PC-3 (cell line): ENCODE measurements around the gene CDK2AP2. TPM values are rescaled to one million over a fixed set of nuclear protein-coding genes. Genes with fewer than 3 reads are reported as not detected.

Experiments used
- ATAC-seq: fragments of 200-7000 bp; cut with Tn5 transposase; 2 replicates; pipeline ENCODE4 v1.9.1; 2020; ENCODE audit warnings: mild to moderate bottlenecking, moderate library complexity
- BruUV-seq: library from RNA; stranded (reverse); fragments of 400-500 nt; replicated peaks from 2 replicates; lab custom pipeline; 2021; lab: Mats Ljungman, UMichigan
- CTCF ChIA-PET: fragments of 300-600 bp; sonication (Branson Sonifier 250); formaldehyde crosslinking; loops from one replicate; lab custom pipeline; 2022; ENCODE audit warnings: antibody characterized with exemption; lab: Charles Lee
- POLR2A ChIA-PET: fragments of 300-600 bp; sonication (Branson Sonifier 250); formaldehyde crosslinking; loops from one replicate; lab custom pipeline; 2022; ENCODE audit warnings: antibody characterized with exemption; ENCODE audit not compliant: unreplicated experiment; lab: Charles Lee
- DNase-seq: peaks from one replicate; pipeline ENCODE4 v3.0.0-alpha.2; 2015
- H2AFZ ChIP-seq: fragments of 300-600 bp; sonication (generic); 2 replicates; pipeline ENCODE4 v1.6.0; 2016; ENCODE audit warnings: antibody characterized with exemption, low read length
- H3F3A ChIP-seq: fragments of 300-600 bp; sonication (generic); one replicate; pipeline ENCODE4 v1.6.0; 2017; ENCODE audit warnings: antibody characterized with exemption, low read length, control low read depth, mild to moderate bottlenecking; ENCODE audit not compliant: unreplicated experiment
- H3K27ac ChIP-seq: fragments of 300-600 bp; sonication (generic); 2 replicates; pipeline ENCODE4 v1.5.1; 2016; ENCODE audit warnings: mild to moderate bottlenecking, low read length
- H3K27me3 ChIP-seq: fragments of 300-600 bp; sonication (generic); 2 replicates; pipeline ENCODE4 v1.6.1; 2016; ENCODE audit warnings: low read length, mixed read lengths
- H3K36me3 ChIP-seq: fragments of 300-600 bp; sonication (generic); 2 replicates; pipeline ENCODE4 v1.6.1; 2016; ENCODE audit warnings: low read depth, mixed run types, low read length, mixed read lengths
- H3K4me1 ChIP-seq: fragments of 300-600 bp; sonication (generic); 2 replicates; pipeline ENCODE4 v1.5.1; 2016; ENCODE audit warnings: low read length; ENCODE audit not compliant: insufficient read depth
- H3K4me2 ChIP-seq: fragments of 300-600 bp; sonication (generic); 2 replicates; pipeline ENCODE4 v1.6.0; 2016; ENCODE audit warnings: low read length
- H3K4me3 ChIP-seq: fragments of 300-600 bp; sonication (generic); 2 replicates; pipeline ENCODE4 v1.5.1; 2016; ENCODE audit warnings: mild to moderate bottlenecking, low read length, mixed read lengths
- H3K79me2 ChIP-seq: fragments of 300-600 bp; sonication (generic); 2 replicates; pipeline ENCODE4 v1.6.1; 2017; ENCODE audit warnings: low read length, mixed read lengths
- H3K9ac ChIP-seq: fragments of 300-600 bp; sonication (generic); 2 replicates; pipeline ENCODE4 v1.6.0; 2016; ENCODE audit warnings: mild to moderate bottlenecking, low read length
- H3K9me2 ChIP-seq: fragments of 300-600 bp; sonication (generic); replicated peaks from 2 replicates; pipeline ENCODE4 v1.6.1; 2016; ENCODE audit warnings: mixed run types, low read length, mixed read lengths
- H3K9me3 ChIP-seq: fragments of 300-600 bp; sonication (generic); 2 replicates; pipeline ENCODE4 v1.6.1; 2016; ENCODE audit warnings: low read length, mixed read lengths
- H4K20me1 ChIP-seq: fragments of 300-600 bp; sonication (generic); 2 replicates; pipeline ENCODE4 v1.6.1; 2016; ENCODE audit warnings: low read length, mixed read lengths
- CTCF ChIP-seq: fragments of 300-600 bp; sonication (generic); conservative IDR thresholded peaks from 2 replicates; pipeline ENCODE4 v1.5.1; 2017; ENCODE audit warnings: antibody characterized with exemption, low read depth, mild to moderate bottlenecking, low read length
- EZH2 ChIP-seq: fragments of 300-600 bp; sonication (generic); IDR thresholded peaks from one replicate; pipeline ENCODE4 v1.6.1; 2017; ENCODE audit warnings: antibody characterized with exemption, mild to moderate bottlenecking, low read length; ENCODE audit not compliant: unreplicated experiment
- EZH2phosphoT487 ChIP-seq: fragments of 300-600 bp; sonication (generic); IDR thresholded peaks from 2 replicates; pipeline ENCODE4 v1.6.1; 2018; ENCODE audit warnings: mild to moderate bottlenecking, antibody characterized with exemption, low read length, borderline replicate concordance
- intact Hi-C: fragments of 100-400 bp; cut with micrococcal nuclease; formaldehyde crosslinking; loops from 2 replicates; pipeline ENCODE4 v1.9.0; 2023
- total RNA-seq: library from RNA; depleted of rRNA; stranded (reverse); fragments of >200 nt; gene quantifications from 2 replicates; pipeline ENCODE4 v1.2.3, GENCODE V29; 2014

CDK2AP2 gene
- total RNA-seq, 1 experiment from 2014 or later, result 87.4 TPM

- H3K4me2 ChIP-seq, result no peak overlapping the region
- no peaks in the 10 kb centered on the region for H3F3A ChIP-seq
- no peaks in the 10 kb centered on the region; the same call in 1 of the 2 replicates for H3K36me3 ChIP-seq
- intact Hi-C loops, result no loop called here
- ChIA-PET CTCF (no interaction called here), POLR2A (no interaction called here)
- H3K79me2 ChIP-seq, result no peaks in the 10 kb centered on the region
- H3K4me3 ChIP-seq, result no peak overlapping the region
- H3K27ac ChIP-seq, result no peak overlapping the region
- H3K9ac ChIP-seq, result no peak overlapping the region
- no peak overlapping the region for H2AFZ ChIP-seq
- H4K20me1 ChIP-seq, result no peaks in the 10 kb centered on the region
- H3K4me1 ChIP-seq, result no peaks in the 10 kb centered on the region
- H3K9me2 ChIP-seq, result no peaks in the 10 kb centered on the region
- no TSS peak for BruUV-seq
- no peak for TF ChIP-seq EZH2phosphoT487
- TF ChIP-seq EZH2, result no peak
- TF ChIP-seq CTCF, result no peak
- DNase-seq (no peak), ATAC-seq (no peak)
- H3K27me3 ChIP-seq, result no peaks in the 10 kb centered on the region
- no peaks in the 10 kb centered on the region for H3K9me3 ChIP-seq
These were observed 15.0 kb downstream of the CDK2AP2 start for GRCh38 chr11:67492801-67493547.

GRCh38 chr11:67492069-67492727, 15.8 kb downstream of the CDK2AP2 start:
- no peak for ATAC-seq
- CTCF ChIA-PET, result no interaction called here
- intact Hi-C loops, result no loop called here

More at GRCh38 chr11:67492069-67492727, 15.8 kb downstream of the CDK2AP2 start:
- BruUV-seq, result no TSS peak
- Histone ChIP-seq H3K36me3 (no peaks in the 10 kb centered on the region; the same call in 1 of the 2 replicates), H3K79me2 (no peaks in the 10 kb centered on the region), H3K9me2 (no peaks in the 10 kb centered on the region), H3K27me3 (no peaks in the 10 kb centered on the region), H3K9me3 (no peaks in the 10 kb centered on the region), H3K4me1 (no peaks in the 10 kb centered on the region), H3K4me3 (no peak overlapping the region), H3K4me2 (no peak overlapping the region), H3K9ac (no peak overlapping the region), H3K27ac (no peak overlapping the region), H3F3A (no peaks in the 10 kb centered on the region), H2AFZ (no peak overlapping the region), H4K20me1 (no peaks in the 10 kb centered on the region)
- DNase-seq, result no peak
- POLR2A ChIA-PET, result no interaction called here
- TF ChIP-seq EZH2 (no peak), CTCF (no peak), EZH2phosphoT487 (no peak)
